Measurements from ENCODE around the gene PAPPA2.
A peak's percentile ranks its signal among the peaks of the same experiment; 100 is the strongest.

PAPPA2 gene

GRCh38 chr1:176643536-176643935, 180.6 kb downstream of the PAPPA2 start:
- no peak for DNase-seq (ENCODE audit: low read depth)
- no peak for TF ChIP-seq CTCF (IDR thresholded peaks at IDR 0.05; ENCODE audit: low read length, missing control alignments)
- H3K4me3 ChIP-seq (replicated peaks; ENCODE audit: low read depth, low read length), result no peak overlapping the region

- no peak for TF ChIP-seq CTCF (IDR thresholded peaks at IDR 0.05; ENCODE audit: low read length, missing control alignments)
- DNase-seq (ENCODE audit: low read depth), result no peak
- no peak overlapping the region for H3K4me3 ChIP-seq (replicated peaks; ENCODE audit: low read depth, low read length)
These were observed 185.6 kb downstream of the PAPPA2 start for GRCh38 chr1:176648556-176648955.

- peak; percentile 76 for DNase-seq (ENCODE audit: low read depth)
These were observed 193.5 kb downstream of the PAPPA2 start for GRCh38 chr1:176656257-176656995.

GRCh38 chr1:176669782-176670181, 206.8 kb downstream of the PAPPA2 start:
- no peak overlapping the region for H3K4me3 ChIP-seq (replicated peaks; ENCODE audit: low read depth, low read length)
- DNase-seq (ENCODE audit: low read depth), result no peak
- TF ChIP-seq CTCF (IDR thresholded peaks at IDR 0.05; ENCODE audit: low read length, missing control alignments), result no peak

More at GRCh38 chr1:176656257-176656995, 193.5 kb downstream of the PAPPA2 start:
- H3K4me3 ChIP-seq (replicated peaks; ENCODE audit: low read depth, low read length), result no peak overlapping the region
- TF ChIP-seq CTCF (IDR thresholded peaks at IDR 0.05; ENCODE audit: low read length, missing control alignments), result no peak

GRCh38 chr1:176670853-176671252, 207.9 kb downstream of the PAPPA2 start:
- no peak for DNase-seq (ENCODE audit: low read depth)
- no peak overlapping the region for H3K4me3 ChIP-seq (replicated peaks; ENCODE audit: low read depth, low read length)
- no peak for TF ChIP-seq CTCF (IDR thresholded peaks at IDR 0.05; ENCODE audit: low read length, missing control alignments)

GRCh38 chr1:176682830-176683535, 220.0 kb downstream of the PAPPA2 start:
- no peak for DNase-seq (ENCODE audit: low read depth)
- H3K4me3 ChIP-seq (replicated peaks; ENCODE audit: low read depth, low read length), result no peak overlapping the region
- TF ChIP-seq CTCF (IDR thresholded peaks at IDR 0.05; ENCODE audit: low read length, missing control alignments), result no peak
